Neural crest cell (in vitro differentiated cells): Measurements from ENCODE around the gene SMC1A. TPM values are rescaled to one million over a fixed set of nuclear protein-coding genes. Genes with fewer than 3 reads are reported as not detected.
"Not testable (repeated sequence)": the region's sequence is repeated elsewhere in the genome, so short reads cannot be mapped to it uniquely, and the experiment has no call there.

Source experiments
- DNase-seq: peaks from one replicate; pipeline ENCODE4 v3.0.0; 2021; ENCODE audit warnings: low read depth, mixed read lengths, low spot score
- H3K27ac Mint-ChIP-seq: one replicate; pipeline ENCODE4 v1.8.0; 2021; ENCODE audit warnings: mild to moderate bottlenecking, mixed read lengths; ENCODE audit not compliant: unreplicated experiment
- H3K27me3 Mint-ChIP-seq: 2 replicates; pipeline ENCODE4 v1.8.0; 2021; ENCODE audit warnings: low read depth, mild to moderate bottlenecking, mixed read lengths
- H3K36me3 Mint-ChIP-seq: 2 replicates; pipeline ENCODE4 v1.8.0; 2021; ENCODE audit warnings: low read depth, mild to moderate bottlenecking, mixed read lengths
- H3K4me1 Mint-ChIP-seq: 2 replicates; pipeline ENCODE4 v1.8.0; 2021; ENCODE audit warnings: mixed read lengths
- H3K4me3 Mint-ChIP-seq: one replicate; pipeline ENCODE4 v1.8.0; 2021; ENCODE audit warnings: mild to moderate bottlenecking, mixed read lengths
- H3K9me3 Mint-ChIP-seq: 2 replicates; pipeline ENCODE4 v1.8.0; 2021; ENCODE audit warnings: mixed read lengths
- total RNA-seq: library from RNA; stranded (reverse); gene quantifications from 2 replicates; pipeline ENCODE4 v1.2.1, GENCODE V29; 2021
- TF ChIP-seq, protein P1 (sequence below): fragments of 200-600 bp; sonication (generic); conservative IDR thresholded peaks from 2 replicates; pipeline ENCODE4 v1.5.0; 2021; ENCODE audit warnings: antibody characterized with exemption, mild to moderate bottlenecking

The SMC1A gene
- total RNA-seq, 1 donor from 2014 or later = 129 TPM

DNA sequence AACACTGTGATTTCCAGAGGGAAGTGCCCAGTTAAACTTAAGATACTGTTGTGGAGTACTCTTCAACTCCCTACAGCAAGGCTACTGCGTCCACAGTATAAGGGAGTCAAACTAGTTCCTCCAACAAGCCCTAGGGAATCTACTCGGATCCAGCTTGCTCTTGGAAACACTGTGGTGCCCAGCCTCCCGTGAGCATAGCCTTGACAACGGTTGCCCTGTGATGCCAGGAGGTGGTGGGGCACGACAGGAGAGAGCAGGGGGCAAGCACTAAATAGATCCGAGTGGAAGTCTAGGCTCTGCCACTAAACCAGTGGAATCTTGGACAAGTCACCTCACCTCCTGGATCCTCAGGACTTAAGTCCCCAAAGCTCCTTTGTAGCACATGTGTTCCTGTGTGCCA lies 45.6 kb downstream of the SMC1A start:
- TF ChIP-seq, protein P1, sequence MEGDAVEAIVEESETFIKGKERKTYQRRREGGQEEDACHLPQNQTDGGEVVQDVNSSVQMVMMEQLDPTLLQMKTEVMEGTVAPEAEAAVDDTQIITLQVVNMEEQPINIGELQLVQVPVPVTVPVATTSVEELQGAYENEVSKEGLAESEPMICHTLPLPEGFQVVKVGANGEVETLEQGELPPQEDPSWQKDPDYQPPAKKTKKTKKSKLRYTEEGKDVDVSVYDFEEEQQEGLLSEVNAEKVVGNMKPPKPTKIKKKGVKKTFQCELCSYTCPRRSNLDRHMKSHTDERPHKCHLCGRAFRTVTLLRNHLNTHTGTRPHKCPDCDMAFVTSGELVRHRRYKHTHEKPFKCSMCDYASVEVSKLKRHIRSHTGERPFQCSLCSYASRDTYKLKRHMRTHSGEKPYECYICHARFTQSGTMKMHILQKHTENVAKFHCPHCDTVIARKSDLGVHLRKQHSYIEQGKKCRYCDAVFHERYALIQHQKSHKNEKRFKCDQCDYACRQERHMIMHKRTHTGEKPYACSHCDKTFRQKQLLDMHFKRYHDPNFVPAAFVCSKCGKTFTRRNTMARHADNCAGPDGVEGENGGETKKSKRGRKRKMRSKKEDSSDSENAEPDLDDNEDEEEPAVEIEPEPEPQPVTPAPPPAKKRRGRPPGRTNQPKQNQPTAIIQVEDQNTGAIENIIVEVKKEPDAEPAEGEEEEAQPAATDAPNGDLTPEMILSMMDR = no peak
- Mint-ChIP-seq H3K4me1 (no peaks in the 10 kb centered on the region), H3K27me3 (no peaks in the 10 kb centered on the region), H3K27ac (no peak overlapping the region), H3K36me3 (peaks cover 36% of the 10 kb centered on the region), H3K4me3 (no peak overlapping the region), H3K9me3 (peaks cover 12% of the 10 kb centered on the region)
- no peak for DNase-seq

DNA sequence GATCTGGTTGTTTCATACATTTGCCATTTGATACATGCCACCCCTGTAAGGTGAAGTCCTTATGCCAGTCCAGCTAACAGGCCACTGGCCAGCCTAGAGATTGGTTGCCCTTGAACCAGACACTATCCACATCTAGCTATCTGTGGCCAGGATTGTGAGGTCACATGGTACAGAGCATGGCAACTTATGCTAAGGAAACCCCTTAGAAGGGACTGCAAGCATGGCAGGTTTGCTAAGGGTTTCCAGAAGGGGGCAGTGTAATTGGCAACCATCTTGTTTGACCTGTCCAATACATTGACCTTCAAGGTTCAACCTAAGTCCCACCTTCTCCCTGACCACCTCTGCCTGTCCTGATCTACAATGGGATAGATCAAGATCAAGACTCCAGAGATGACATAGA lies 47.5 kb downstream of the SMC1A start:
- peaks cover 18% of the 10 kb centered on the region for H3K9me3 Mint-ChIP-seq
- TF ChIP-seq, protein P1 = no peak

DNA sequence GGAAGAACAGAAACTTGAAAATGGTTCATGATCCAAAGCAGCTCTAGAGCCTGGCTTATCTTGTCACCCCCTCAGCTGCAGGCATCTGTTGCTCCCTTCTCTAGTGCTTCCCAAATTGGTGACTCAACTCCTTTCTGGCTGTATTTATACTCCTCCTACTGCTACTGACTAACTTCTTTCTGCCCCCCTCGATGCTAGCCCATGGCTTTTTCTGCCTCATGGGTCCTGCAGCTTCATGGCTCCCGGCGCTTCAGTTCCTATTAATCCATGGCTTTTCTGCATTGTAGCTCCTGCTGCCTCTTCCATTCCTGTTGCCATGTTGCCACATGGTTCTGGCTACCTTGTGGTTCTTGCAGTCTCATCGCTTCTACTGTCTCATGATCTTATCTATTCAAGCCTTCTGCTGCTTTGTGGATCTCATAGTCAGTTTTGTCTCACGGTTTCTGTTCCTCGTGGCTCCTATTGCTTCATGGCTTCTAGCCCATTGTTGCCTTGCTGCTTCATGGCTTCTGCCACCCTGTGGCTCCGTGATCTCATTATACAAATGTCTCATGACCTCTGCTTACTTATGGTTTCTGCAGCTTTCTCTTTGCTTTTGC lies 48.1 kb downstream of the SMC1A start:
- no peak overlapping the region for H3K4me3 Mint-ChIP-seq
- TF ChIP-seq, protein P1 = no peak
- H3K4me1 Mint-ChIP-seq = no peaks in the 10 kb centered on the region
- peaks cover 18% of the 10 kb centered on the region for H3K9me3 Mint-ChIP-seq
- no peaks in the 10 kb centered on the region for H3K27me3 Mint-ChIP-seq
- DNase-seq = no peak
- no peak overlapping the region for H3K27ac Mint-ChIP-seq
- H3K36me3 Mint-ChIP-seq = peaks cover 27% of the 10 kb centered on the region

More for the DNA sequence above, 47.5 kb downstream of the SMC1A start:
- Mint-ChIP-seq H3K4me3 (no peak overlapping the region), H3K36me3 (peaks cover 27% of the 10 kb centered on the region), H3K4me1 (no peaks in the 10 kb centered on the region), H3K27ac (no peak overlapping the region), H3K27me3 (no peaks in the 10 kb centered on the region)
- no peak for DNase-seq

DNA sequence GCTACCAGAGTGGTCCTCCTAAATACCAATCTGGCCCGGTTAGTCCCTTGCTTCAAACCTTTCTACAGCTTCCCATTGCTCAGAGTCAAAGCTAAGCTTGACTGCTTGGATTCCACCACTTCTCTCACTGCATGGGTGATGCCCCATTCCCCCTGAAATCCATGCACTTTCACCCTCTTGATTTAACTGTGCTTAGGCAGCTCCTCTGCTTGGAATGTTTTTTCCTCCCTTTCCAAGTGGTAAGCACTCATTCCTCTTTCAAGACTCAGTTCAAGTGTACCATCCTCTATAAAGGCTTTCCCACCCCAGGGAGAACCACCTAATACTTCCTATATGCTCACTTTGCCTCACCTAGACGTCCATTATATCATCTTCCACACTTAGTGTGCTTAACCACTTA lies 49.1 kb downstream of the SMC1A start:
- TF ChIP-seq, protein P1 = no peak
- no peak overlapping the region for H3K4me3 Mint-ChIP-seq
- H3K9me3 Mint-ChIP-seq = peaks cover 18% of the 10 kb centered on the region
- H3K36me3 Mint-ChIP-seq = peaks cover 26% of the 10 kb centered on the region
- H3K4me1 Mint-ChIP-seq = no peaks in the 10 kb centered on the region
- no peaks in the 10 kb centered on the region for H3K27me3 Mint-ChIP-seq
- DNase-seq = no peak
- no peak overlapping the region for H3K27ac Mint-ChIP-seq

DNA sequence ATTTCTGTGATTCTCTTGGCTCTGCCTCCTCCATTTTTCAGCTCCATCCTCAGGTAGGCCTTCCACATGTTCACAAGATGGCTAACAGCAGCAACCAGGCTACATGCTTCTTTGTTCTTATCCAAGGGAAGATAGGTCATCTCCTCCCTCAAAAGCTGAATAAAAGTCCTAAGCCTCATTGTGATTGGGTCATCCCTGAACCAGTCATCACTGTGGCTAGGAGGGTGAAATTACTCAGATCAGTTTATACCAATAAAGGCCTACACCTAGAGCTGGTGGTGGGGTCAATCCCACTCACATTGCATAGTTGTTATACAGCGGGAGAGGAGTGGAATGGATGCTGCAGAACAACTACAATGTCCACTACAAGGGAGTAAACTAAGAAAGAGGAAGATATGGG lies 56.0 kb downstream of the SMC1A start:
- not testable (repeated sequence) for H3K9me3 Mint-ChIP-seq, H3K4me3 Mint-ChIP-seq, H3K27me3 Mint-ChIP-seq, H3K27ac Mint-ChIP-seq, H3K4me1 Mint-ChIP-seq, DNase-seq
- peaks cover 15% of the 10 kb centered on the region for H3K36me3 Mint-ChIP-seq

DNA sequence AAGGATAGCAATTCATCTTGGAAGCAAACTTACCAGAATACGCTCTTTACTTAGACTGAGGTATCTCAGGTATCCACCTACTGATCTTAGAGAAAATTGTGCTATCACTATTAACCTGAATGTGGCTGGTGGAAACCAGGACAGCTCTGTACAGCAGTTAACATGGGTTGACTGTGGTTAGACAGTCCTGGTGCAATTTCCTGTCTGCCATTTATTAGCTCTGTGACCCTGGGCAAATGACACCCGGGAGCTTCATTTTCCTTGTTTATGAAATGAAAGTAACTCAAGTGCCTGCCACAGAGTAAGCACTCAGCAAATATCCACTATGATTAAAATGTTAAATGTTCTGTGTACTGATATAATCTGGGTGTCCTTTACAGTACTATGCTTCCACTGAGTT lies 60.0 kb downstream of the SMC1A start:
- H3K4me1 Mint-ChIP-seq = peaks cover 4% of the 10 kb centered on the region
- H3K36me3 Mint-ChIP-seq = peaks cover 14% of the 10 kb centered on the region
- no peak overlapping the region for H3K27ac Mint-ChIP-seq
- DNase-seq = no peak
- H3K27me3 Mint-ChIP-seq = no peaks in the 10 kb centered on the region
- no peak overlapping the region for H3K4me3 Mint-ChIP-seq
- H3K9me3 Mint-ChIP-seq = peaks cover 5% of the 10 kb centered on the region
- TF ChIP-seq, protein P1 = no peak
